BJ (cell line): ENCODE measurements around the gene GNG5. TPM values are rescaled to one million over a fixed set of nuclear protein-coding genes. Genes with fewer than 3 reads are reported as not detected.
"Not testable (repeated sequence)": the region's sequence is repeated elsewhere in the genome, so short reads cannot be mapped to it uniquely, and the experiment has no call there.

Source experiments
- CTCF ChIA-PET: fragments of 350-600 bp; formaldehyde crosslinking; extraction: SDS; loops from one replicate; lab custom pipeline; 2021; ENCODE audit warnings: antibody characterized with exemption, inconsistent platforms; lab: Yijun Ruan, JAX
- POLR2A ChIA-PET: fragments of 300-600 bp; sonication (Branson Sonifier 250); formaldehyde crosslinking; extraction: SDS; loops from one replicate; lab custom pipeline; 2021; ENCODE audit warnings: antibody characterized with exemption; lab: Charles Lee
- DNase-seq: peaks from one replicate; pipeline ENCODE4 v3.0.0-alpha.2; 2011; ENCODE audit warnings: low read depth
- H3K27me3 ChIP-seq: 2 replicates; pipeline ENCODE4 v1.6.0; 2011; ENCODE audit warnings: low read length; ENCODE audit not compliant: control insufficient read depth, insufficient read depth
- H3K36me3 ChIP-seq: 2 replicates; pipeline ENCODE4 v1.5.1; 2011; ENCODE audit warnings: low read length; ENCODE audit not compliant: control insufficient read depth, insufficient read depth
- H3K4me3 ChIP-seq: 2 replicates; pipeline ENCODE4 v1.5.1; 2011; ENCODE audit warnings: low read depth, mild to moderate bottlenecking, control low read depth, low read length
- polyA plus RNA-seq: library from polyadenylated mRNA; depleted of rRNA; stranded (reverse); fragments of >200 nt; gene quantifications from 2 replicates; pipeline ENCODE4 v1.2.3, GENCODE V29; 2011; rRNA removed
- TF ChIP-seq, protein P1 (sequence below): IDR thresholded peaks from 2 replicates; pipeline ENCODE4 v1.5.1; 2011; ENCODE audit warnings: low read depth, mild to moderate bottlenecking, control low read depth, inconsistent platforms, low read length, moderate library complexity; ENCODE audit not compliant: insufficient read depth

GNG5 gene
- polyA plus RNA-seq, 1 experiment, result 60.4 TPM

DNA sequence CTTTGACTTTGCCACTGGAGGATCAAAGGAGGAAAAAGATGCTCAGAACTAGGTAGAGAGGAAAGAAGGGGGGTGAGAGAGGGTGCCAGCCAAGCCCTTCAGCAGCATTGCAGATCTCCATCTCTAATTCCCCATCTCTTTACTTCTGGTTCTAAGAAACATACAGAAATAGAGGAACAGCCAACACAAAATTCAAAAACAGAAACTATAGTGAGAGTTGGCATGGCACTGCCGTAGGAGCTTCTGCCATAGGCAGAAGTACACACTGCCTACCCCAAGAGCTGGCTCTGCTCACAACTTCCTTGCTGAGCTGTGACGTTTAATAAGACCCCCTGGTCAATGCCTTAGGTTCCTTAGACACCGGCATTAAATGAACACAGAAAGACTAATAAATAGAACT is 53.9 kb downstream of the GNG5 start:
- POLR2A ChIA-PET, result no interaction called here
- Histone ChIP-seq H3K27me3 (no peaks in the 10 kb centered on the region), H3K4me3 (no peak overlapping the region), H3K36me3 (no peaks in the 10 kb centered on the region)
- CTCF ChIA-PET, result interaction anchor here (0.8 to 1.7 kb wide), 5 partner anchors 10 to 311 kb away, joined by 3 to 8 read pairs (median 3); no protein-coding TSS in a partner anchor
- TF ChIP-seq, protein P1, sequence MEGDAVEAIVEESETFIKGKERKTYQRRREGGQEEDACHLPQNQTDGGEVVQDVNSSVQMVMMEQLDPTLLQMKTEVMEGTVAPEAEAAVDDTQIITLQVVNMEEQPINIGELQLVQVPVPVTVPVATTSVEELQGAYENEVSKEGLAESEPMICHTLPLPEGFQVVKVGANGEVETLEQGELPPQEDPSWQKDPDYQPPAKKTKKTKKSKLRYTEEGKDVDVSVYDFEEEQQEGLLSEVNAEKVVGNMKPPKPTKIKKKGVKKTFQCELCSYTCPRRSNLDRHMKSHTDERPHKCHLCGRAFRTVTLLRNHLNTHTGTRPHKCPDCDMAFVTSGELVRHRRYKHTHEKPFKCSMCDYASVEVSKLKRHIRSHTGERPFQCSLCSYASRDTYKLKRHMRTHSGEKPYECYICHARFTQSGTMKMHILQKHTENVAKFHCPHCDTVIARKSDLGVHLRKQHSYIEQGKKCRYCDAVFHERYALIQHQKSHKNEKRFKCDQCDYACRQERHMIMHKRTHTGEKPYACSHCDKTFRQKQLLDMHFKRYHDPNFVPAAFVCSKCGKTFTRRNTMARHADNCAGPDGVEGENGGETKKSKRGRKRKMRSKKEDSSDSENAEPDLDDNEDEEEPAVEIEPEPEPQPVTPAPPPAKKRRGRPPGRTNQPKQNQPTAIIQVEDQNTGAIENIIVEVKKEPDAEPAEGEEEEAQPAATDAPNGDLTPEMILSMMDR, result no peak
- DNase-seq, result no peak

GRCh38 chr1:84450910-84451309 is 55.5 kb downstream of the GNG5 start:
- TF ChIP-seq, protein P1, result no peak
- H3K36me3 ChIP-seq, result no peaks in the 10 kb centered on the region
- ChIA-PET CTCF (no interaction called here), POLR2A (no interaction called here)
- no peak for DNase-seq
- no peaks in the 10 kb centered on the region for H3K27me3 ChIP-seq
- no peak overlapping the region for H3K4me3 ChIP-seq

DNA sequence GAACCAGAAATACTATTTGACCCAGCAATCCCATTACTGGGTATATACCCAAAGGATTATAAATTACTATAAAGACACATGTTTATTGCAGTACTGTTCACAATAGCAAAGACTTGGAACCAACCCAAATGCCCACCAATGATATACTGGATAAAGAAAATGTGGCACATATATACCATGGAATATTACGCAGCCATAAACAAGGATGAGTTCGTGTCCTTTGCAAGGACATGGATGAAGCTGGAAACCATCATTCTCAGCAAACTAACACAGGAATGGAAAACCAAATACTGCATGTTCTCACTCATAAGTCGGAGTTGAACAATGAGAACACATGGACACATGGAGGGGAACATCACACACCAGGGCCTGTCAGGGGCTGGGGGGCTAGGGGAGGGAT is 57.7 kb downstream of the GNG5 start:
- CTCF ChIA-PET, result interaction anchor here (0.7 to 1.3 kb wide), 2 partner anchors 305 to 323 kb away, joined by 3 to 4 read pairs; no protein-coding TSS in a partner anchor
- H3K27me3 ChIP-seq, H3K4me3 ChIP-seq, DNase-seq, H3K36me3 ChIP-seq, POLR2A ChIA-PET: not testable (repeated sequence)

Other genes starting within 250 kb of the GNG5 start
- gene SAMD13, start 204.9 kb downstream of the GNG5 start, polyA plus RNA-seq, result 0.20 and 0.43 TPM in 2 replicates
- gene DNASE2B, start 108.1 kb downstream of the GNG5 start, polyA plus RNA-seq, result not detected in 2 replicates
- 17.1 and 31.1 TPM in 2 replicates for gene RPF1, start 27.3 kb downstream of the GNG5 start, polyA plus RNA-seq
- 0.32 and 0.69 TPM in 2 replicates for gene SPATA1, start 195 bp downstream of the GNG5 start, polyA plus RNA-seq
- gene CTBS, start 67.9 kb upstream of the GNG5 start, polyA plus RNA-seq, result 14.4 and 25.3 TPM in 2 replicates
- gene SSX2IP, start 183.9 kb upstream of the GNG5 start, polyA plus RNA-seq, result 6.5 and 14.8 TPM in 2 replicates